OCI-LY3 (cell line): ENCODE data around the gene MVK.

ENCODE experiments used
- H2AFZ ChIP-seq: fragments of 200-600, 300-600 bp; shearing (Covaris generic); 2 replicates; pipeline ENCODE4 v1.6.0; 2014; ENCODE audit warnings: antibody characterized with exemption, low read depth, low read length
- H3K27ac ChIP-seq: fragments of 200-600, 300-600 bp; sonication (generic); 2 replicates; pipeline ENCODE4 v1.5.1; 2014; ENCODE audit warnings: mild to moderate bottlenecking, low read length, moderate library complexity, mixed read lengths
- H3K27me3 ChIP-seq: fragments of 200-600, 300-600 bp; sonication (generic); 2 replicates; pipeline ENCODE4 v1.6.1; 2014; ENCODE audit warnings: low read depth, low read length, mixed read lengths
- H3K36me3 ChIP-seq: fragments of 200-600, 300-600 bp; sonication (generic); replicated peaks from 2 replicates; pipeline ENCODE3; 2014; ENCODE audit warnings: low read depth, low read length, mixed read lengths
- H3K4me1 ChIP-seq: fragments of 300-600, 200-600 bp; sonication (generic); 2 replicates; pipeline ENCODE4 v1.6.1; 2014; ENCODE audit warnings: low read length, mixed read lengths
- H3K4me2 ChIP-seq: fragments of 200-600, 300-600 bp; sonication (generic); 2 replicates; pipeline ENCODE4 v1.6.1; 2014; ENCODE audit warnings: low read length, mixed read lengths
- H3K4me3 ChIP-seq: fragments of 300-600, 200-600 bp; sonication (generic); 2 replicates; pipeline ENCODE4 v1.5.1; 2014; ENCODE audit warnings: antibody characterized with exemption, mild to moderate bottlenecking, low read length, moderate library complexity
- H3K79me2 ChIP-seq: fragments of 300-600, 200-600 bp; shearing (Covaris generic); 2 replicates; pipeline ENCODE4 v1.6.1; 2014; ENCODE audit warnings: mild to moderate bottlenecking, low read length, mixed read lengths
- H3K9ac ChIP-seq: fragments of 300-600, 200-600 bp; shearing (Covaris generic); 2 replicates; pipeline ENCODE4 v1.6.0; 2014; ENCODE audit warnings: mild to moderate bottlenecking, low read length, moderate library complexity
- H3K9me3 ChIP-seq: fragments of 200-600, 300-600 bp; shearing (Covaris generic); 2 replicates; pipeline ENCODE4 v1.6.1; 2014; ENCODE audit warnings: low read length, mixed read lengths; ENCODE audit not compliant: insufficient read depth
- H4K20me1 ChIP-seq: fragments of 200-600, 300-600 bp; sonication (generic); 2 replicates; pipeline ENCODE4 v1.6.1; 2016; ENCODE audit warnings: low read length, mixed read lengths; ENCODE audit not compliant: insufficient read depth
- CTCF ChIP-seq: fragments of 200-600, 300-600 bp; sonication (generic); IDR thresholded peaks from 2 replicates; pipeline ENCODE4 v1.5.1; 2014; ENCODE audit warnings: antibody characterized with exemption, low read length, low read depth
- EZH2phosphoT487 ChIP-seq: fragments of 200-600 bp; shearing (Covaris generic); IDR thresholded peaks from 2 replicates; pipeline ENCODE4 v1.6.1; 2018; ENCODE audit warnings: antibody characterized with exemption, mixed run types, low read depth

The MVK gene

GRCh38 chr12:109527489-109528123 is 46.0 kb upstream of the MVK start:
- no peaks in the 10 kb centered on the region for H3K9me3 ChIP-seq
- H3K9ac ChIP-seq: no peak overlapping the region
- no peak overlapping the region for H3K4me3 ChIP-seq
- no peaks in the 10 kb centered on the region for H3K27me3 ChIP-seq
- no peak overlapping the region for H2AFZ ChIP-seq
- H3K27ac ChIP-seq: no peak overlapping the region
- H4K20me1 ChIP-seq: no peaks in the 10 kb centered on the region
- H3K4me1 ChIP-seq: no peaks in the 10 kb centered on the region
- H3K79me2 ChIP-seq: no peaks in the 10 kb centered on the region
- TF ChIP-seq CTCF: no peak
- TF ChIP-seq EZH2phosphoT487: no peak
- H3K36me3 ChIP-seq: no peaks in the 10 kb centered on the region
- no peak overlapping the region for H3K4me2 ChIP-seq

DNA sequence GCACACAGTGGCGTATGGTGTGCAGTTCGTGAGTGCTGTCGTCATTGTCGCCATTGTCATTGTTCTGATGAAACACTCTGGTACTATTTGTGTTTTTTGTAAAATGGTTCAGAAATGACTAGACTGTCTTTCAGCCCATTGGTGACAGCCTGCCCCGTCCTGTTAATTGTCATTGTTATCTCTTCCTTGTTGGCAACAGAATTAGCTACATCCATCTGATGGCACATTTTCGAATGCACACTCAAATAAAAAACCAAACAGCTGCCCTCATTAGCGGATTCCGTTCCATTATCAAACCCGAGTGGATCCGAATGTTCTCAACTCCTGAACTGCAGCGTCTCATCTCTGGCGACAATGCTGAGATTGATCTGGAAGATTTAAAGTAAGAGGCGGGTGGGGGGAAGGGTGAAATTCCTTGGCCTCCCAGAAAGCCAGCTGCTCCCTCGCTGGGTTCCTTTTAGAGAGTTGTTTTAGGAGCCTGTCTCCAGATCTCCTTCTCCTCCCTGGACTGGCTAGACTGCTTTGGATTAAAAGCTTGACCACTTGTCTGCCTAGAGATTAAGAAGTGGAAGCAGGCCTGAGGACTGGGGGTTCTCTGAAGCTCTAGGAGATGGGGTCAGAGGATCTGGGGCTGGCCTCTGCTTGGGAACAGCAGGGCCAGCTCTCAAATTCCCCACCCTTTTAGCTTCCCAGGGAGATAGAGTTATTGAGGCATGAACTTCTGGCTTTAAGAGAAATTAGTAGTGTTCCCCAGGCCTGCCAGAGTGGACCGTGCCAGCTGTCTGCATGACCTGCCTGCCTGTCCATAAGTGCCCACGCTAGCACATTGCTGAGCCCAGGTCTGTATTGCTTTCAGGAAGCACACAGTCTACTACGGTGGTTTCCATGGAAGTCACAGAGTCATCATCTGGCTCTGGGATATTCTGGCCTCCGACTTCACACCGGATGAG is 43.6 kb upstream of the MVK start:
- no peaks in the 10 kb centered on the region for H3K27me3 ChIP-seq
- no peak overlapping the region for H2AFZ ChIP-seq
- no peaks in the 10 kb centered on the region for H4K20me1 ChIP-seq
- no peaks in the 10 kb centered on the region for H3K9me3 ChIP-seq
- H3K9ac ChIP-seq: no peak overlapping the region
- H3K4me2 ChIP-seq: no peak overlapping the region
- no peaks in the 10 kb centered on the region for H3K4me1 ChIP-seq
- H3K27ac ChIP-seq: no peak overlapping the region
- TF ChIP-seq CTCF (no peak), EZH2phosphoT487 (no peak)
- H3K79me2 ChIP-seq: no peaks in the 10 kb centered on the region
- no peak overlapping the region for H3K4me3 ChIP-seq
- H3K36me3 ChIP-seq: no peaks in the 10 kb centered on the region

DNA sequence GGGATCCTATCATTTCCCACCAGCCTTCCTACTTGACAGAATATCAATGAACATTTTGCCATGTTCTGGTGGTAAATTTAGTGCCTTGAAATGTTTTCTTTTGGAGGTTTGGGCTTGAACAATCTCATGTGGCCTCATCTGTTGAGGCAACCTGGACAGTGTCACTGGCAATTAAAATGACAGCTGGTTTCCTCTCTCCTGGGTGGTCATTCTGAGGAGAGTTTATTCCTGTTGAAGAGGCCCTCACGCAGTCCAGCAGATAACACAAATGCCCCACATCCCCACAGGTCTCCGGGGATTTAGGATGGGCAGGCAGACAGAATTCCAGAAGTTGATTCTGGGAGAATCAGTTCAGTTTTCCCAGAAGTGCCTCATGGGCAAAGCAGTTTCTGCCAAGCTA is 42.2 kb upstream of the MVK start:
- TF ChIP-seq EZH2phosphoT487 (no peak), CTCF (no peak)
- Histone ChIP-seq H3K36me3 (no peaks in the 10 kb centered on the region), H3K27me3 (no peaks in the 10 kb centered on the region)

GRCh38 chr12:109532721-109533486 is 40.7 kb upstream of the MVK start:
- no peaks in the 10 kb centered on the region for H3K79me2 ChIP-seq
- no peak overlapping the region for H3K4me2 ChIP-seq
- H3K27me3 ChIP-seq: no peaks in the 10 kb centered on the region
- no peak overlapping the region for H2AFZ ChIP-seq
- H3K4me1 ChIP-seq: no peaks in the 10 kb centered on the region
- no peak overlapping the region for H3K4me3 ChIP-seq
- no peaks in the 10 kb centered on the region for H3K36me3 ChIP-seq
- no peak overlapping the region for H3K27ac ChIP-seq
- H3K9ac ChIP-seq: no peak overlapping the region
- TF ChIP-seq CTCF: no peak
- TF ChIP-seq EZH2phosphoT487: no peak
- H4K20me1 ChIP-seq: no peaks in the 10 kb centered on the region
- H3K9me3 ChIP-seq: no peaks in the 10 kb centered on the region

More for the DNA sequence above, 42.2 kb upstream of the MVK start:
- Histone ChIP-seq H3K79me2 (no peaks in the 10 kb centered on the region), H3K27ac (no peak overlapping the region), H3K4me1 (no peaks in the 10 kb centered on the region), H3K9ac (no peak overlapping the region), H3K4me2 (no peak overlapping the region), H3K9me3 (no peaks in the 10 kb centered on the region), H4K20me1 (no peaks in the 10 kb centered on the region), H2AFZ (no peak overlapping the region), H3K4me3 (no peak overlapping the region)
